ENCODE results near the gene TRIM2. TPM values are rescaled to one million over a fixed set of nuclear protein-coding genes. Genes with fewer than 3 reads are reported as not detected.

Gene TRIM2
- total RNA-seq, 2 experiments from 2014 or later: 0.63 to 1.4 TPM

GRCh38 chr4:153374442-153374841 lies 170.2 kb downstream of the TRIM2 start:
- peaks cover 7% of the 10 kb centered on the region for H3K9me3 Mint-ChIP-seq
- ChIA-PET CTCF (interaction anchor here (1.0 to 1.2 kb wide), 4 partner anchors 12 to 291 kb away, joined by 3 read pairs; no protein-coding TSS in a partner anchor), POLR2A (interaction anchor here (1.0 to 1.1 kb wide), 2 partner anchors 9 to 227 kb away, joined by 3 to 4 read pairs; no protein-coding TSS in a partner anchor)
- intact Hi-C loops (cut with micrococcal nuclease): no loop called here
- DNase-seq (no peak), ATAC-seq (no peak)
- H3K4me1 Mint-ChIP-seq (ENCODE audit: low read depth): peaks cover 9% of the 10 kb centered on the region
- peaks cover 41% of the 10 kb centered on the region for H3K36me3 Mint-ChIP-seq (ENCODE audit: low read depth)
- no peak overlapping the region for H3K27ac Mint-ChIP-seq
- no peak overlapping the region for H3K4me3 Mint-ChIP-seq
- TF ChIP-seq CTCF (IDR thresholded peaks at IDR 0.05): no peak
- no peaks in the 10 kb centered on the region for H3K27me3 Mint-ChIP-seq

GRCh38 chr4:153375303-153375702 lies 171.1 kb downstream of the TRIM2 start:
- ATAC-seq: no peak
- intact Hi-C loops (cut with micrococcal nuclease): no loop called here
- no peak for TF ChIP-seq CTCF (IDR thresholded peaks at IDR 0.05)
- no peak for DNase-seq
- Mint-ChIP-seq H3K27me3 (no peaks in the 10 kb centered on the region), H3K9me3 (peaks cover 7% of the 10 kb centered on the region), H3K27ac (no peak overlapping the region), H3K4me3 (no peak overlapping the region), H3K36me3 (ENCODE audit: low read depth) (peaks cover 34% of the 10 kb centered on the region), H3K4me1 (ENCODE audit: low read depth) (peaks cover 9% of the 10 kb centered on the region)
- POLR2A ChIA-PET: interaction anchor here (1.0 to 1.1 kb wide), 4 partner anchors 10 to 30 kb away, joined by 3 to 4 read pairs (median 3); no protein-coding TSS in a partner anchor
- CTCF ChIA-PET: interaction anchor here (1.0 to 1.6 kb wide), 8 partner anchors 11 to 374 kb away, joined by 3 to 7 read pairs (median 3); no protein-coding TSS in a partner anchor

DNA sequence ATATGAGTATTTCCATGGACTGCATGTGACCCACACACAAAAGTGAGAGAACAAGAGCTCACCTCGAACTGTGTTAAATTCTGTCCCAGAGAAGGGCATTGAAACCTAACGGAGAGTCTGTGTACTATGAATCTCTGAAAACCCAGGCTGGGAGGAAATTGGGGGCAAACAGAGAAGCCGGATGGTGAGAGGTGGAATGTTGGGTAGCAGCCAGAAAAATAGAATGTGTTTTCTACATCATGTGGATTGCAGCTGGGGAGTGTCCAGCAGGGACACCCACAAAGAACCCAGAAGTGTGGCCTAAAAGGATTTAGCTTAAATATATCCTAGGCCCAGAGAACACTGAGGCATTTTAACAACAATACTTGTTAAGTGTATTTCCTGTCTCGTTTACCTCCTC lies 178.9 kb downstream of the TRIM2 start:
- Mint-ChIP-seq H3K9me3 (no peaks in the 10 kb centered on the region), H3K4me3 (no peak overlapping the region), H3K27me3 (no peaks in the 10 kb centered on the region), H3K27ac (no peak overlapping the region), H3K4me1 (ENCODE audit: low read depth) (peaks cover 6% of the 10 kb centered on the region), H3K36me3 (ENCODE audit: low read depth) (peaks cover 9% of the 10 kb centered on the region)
- no peak for DNase-seq
- ATAC-seq: no peak
- CTCF ChIA-PET: interaction anchor here (2.2 kb wide), 1 partner anchor 37 kb away, joined by 7 read pairs; no protein-coding TSS in a partner anchor
- TF ChIP-seq CTCF (IDR thresholded peaks at IDR 0.05): no peak
- intact Hi-C loops (cut with micrococcal nuclease): no loop called here
- POLR2A ChIA-PET: no interaction called here

DNA sequence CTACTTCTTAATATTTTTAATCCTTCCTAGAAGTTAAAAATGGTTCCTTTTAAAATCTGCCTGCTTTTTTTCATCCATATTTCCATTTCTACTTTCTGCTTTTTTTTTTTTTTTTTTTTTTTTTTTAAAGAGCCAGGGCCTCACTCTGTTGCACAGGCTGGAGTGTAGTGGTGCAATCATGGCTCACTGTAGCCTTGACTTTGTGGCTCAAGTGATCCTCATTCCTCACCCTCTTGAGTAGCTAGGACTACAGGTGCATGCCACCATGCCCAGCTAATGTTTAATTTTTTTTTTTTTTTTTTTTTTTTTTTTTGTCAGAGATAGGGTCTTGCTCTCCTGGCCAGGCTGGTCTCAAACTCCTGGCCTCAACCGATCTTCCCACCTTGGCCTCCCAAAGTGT lies 179.9 kb downstream of the TRIM2 start:
- Mint-ChIP-seq H3K27ac (no peak overlapping the region), H3K36me3 (ENCODE audit: low read depth) (peaks cover 8% of the 10 kb centered on the region), H3K4me3 (no peak overlapping the region), H3K9me3 (no peaks in the 10 kb centered on the region), H3K27me3 (no peaks in the 10 kb centered on the region), H3K4me1 (ENCODE audit: low read depth) (no peaks in the 10 kb centered on the region)
- DNase-seq (no peak), ATAC-seq (no peak)
- ChIA-PET POLR2A (no interaction called here), CTCF (no interaction called here)
- TF ChIP-seq CTCF (IDR thresholded peaks at IDR 0.05): no peak
- intact Hi-C loops (cut with micrococcal nuclease): no loop called here

GRCh38 chr4:153385784-153386183 lies 181.5 kb downstream of the TRIM2 start:
- Mint-ChIP-seq H3K27me3 (no peaks in the 10 kb centered on the region), H3K4me3 (no peak overlapping the region), H3K27ac (no peak overlapping the region), H3K4me1 (ENCODE audit: low read depth) (no peaks in the 10 kb centered on the region), H3K9me3 (no peaks in the 10 kb centered on the region), H3K36me3 (ENCODE audit: low read depth) (peaks cover 8% of the 10 kb centered on the region)
- no peak for DNase-seq
- intact Hi-C loops (cut with micrococcal nuclease): no loop called here
- ChIA-PET POLR2A (no interaction called here), CTCF (interaction anchor here (0.7 to 1.1 kb wide), 2 partner anchors 13 to 18 kb away, joined by 3 to 4 read pairs; no protein-coding TSS in a partner anchor)
- ATAC-seq: no peak
- TF ChIP-seq CTCF (IDR thresholded peaks at IDR 0.05): no peak

Data from activated CD8-positive, alpha-beta T cell treated with anti-CD3 and anti-CD28 coated beads for 36 hours (primary cell).